ENCODE measurements around the gene LRRC4B.

The LRRC4B gene

GRCh38 chr19:50556282-50557008 lies 11.8 kb downstream of the LRRC4B start:
- TF ChIP-seq CTCF (IDR thresholded peaks at IDR 0.05; ENCODE audit: low read depth, low read length), result peak; percentile 86
- H3K4me3 ChIP-seq (replicated peaks in 1 of 2; ENCODE audit: low read depth in 2 of 2, low read length in 2 of 2), result peak overlapping the region; percentile 42 to 46
- DNase-seq (ENCODE audit: low read depth in 2 of 2), result peak; percentile 65 to 72

GRCh38 chr19:50555450-50556281 lies 12.6 kb downstream of the LRRC4B start:
- no peak for TF ChIP-seq CTCF (IDR thresholded peaks at IDR 0.05; ENCODE audit: low read depth, low read length)
- DNase-seq (ENCODE audit: low read depth in 2 of 2), result peak in 1 of 2 donors; percentile 16
- H3K4me3 ChIP-seq (replicated peaks in 1 of 2; ENCODE audit: low read depth in 2 of 2, low read length in 2 of 2), result peak overlapping the region; percentile 19 to 42

- no peak for TF ChIP-seq CTCF (IDR thresholded peaks at IDR 0.05; ENCODE audit: low read depth, low read length)
- DNase-seq (ENCODE audit: low read depth in 2 of 2), result no peak
- H3K4me3 ChIP-seq (replicated peaks in 1 of 2; ENCODE audit: low read depth in 2 of 2, low read length in 2 of 2), result no peak overlapping the region
Observed at GRCh38 chr19:50555033-50555432, 13.2 kb downstream of the LRRC4B start.

- no peak for DNase-seq (ENCODE audit: low read depth in 2 of 2)
- TF ChIP-seq CTCF (IDR thresholded peaks at IDR 0.05; ENCODE audit: low read depth, low read length), result no peak
- no peak overlapping the region for H3K4me3 ChIP-seq (replicated peaks in 1 of 2; ENCODE audit: low read depth in 2 of 2, low read length in 2 of 2)
Observed at GRCh38 chr19:50554212-50554611, 14.0 kb downstream of the LRRC4B start.

GRCh38 chr19:50553134-50553703 lies 15.0 kb downstream of the LRRC4B start:
- no peak for DNase-seq (ENCODE audit: low read depth in 2 of 2)
- no peak for TF ChIP-seq CTCF (IDR thresholded peaks at IDR 0.05; ENCODE audit: low read depth, low read length)
- H3K4me3 ChIP-seq (replicated peaks in 1 of 2; ENCODE audit: low read depth in 2 of 2, low read length in 2 of 2), result no peak overlapping the region

GRCh38 chr19:50552540-50552939 lies 15.7 kb downstream of the LRRC4B start:
- no peak for DNase-seq (ENCODE audit: low read depth in 2 of 2)
- no peak for TF ChIP-seq CTCF (IDR thresholded peaks at IDR 0.05; ENCODE audit: low read depth, low read length)
- no peak overlapping the region for H3K4me3 ChIP-seq (replicated peaks in 1 of 2; ENCODE audit: low read depth in 2 of 2, low read length in 2 of 2)
